ENCODE data around the gene PIH1D1.

Gene PIH1D1

DNA sequence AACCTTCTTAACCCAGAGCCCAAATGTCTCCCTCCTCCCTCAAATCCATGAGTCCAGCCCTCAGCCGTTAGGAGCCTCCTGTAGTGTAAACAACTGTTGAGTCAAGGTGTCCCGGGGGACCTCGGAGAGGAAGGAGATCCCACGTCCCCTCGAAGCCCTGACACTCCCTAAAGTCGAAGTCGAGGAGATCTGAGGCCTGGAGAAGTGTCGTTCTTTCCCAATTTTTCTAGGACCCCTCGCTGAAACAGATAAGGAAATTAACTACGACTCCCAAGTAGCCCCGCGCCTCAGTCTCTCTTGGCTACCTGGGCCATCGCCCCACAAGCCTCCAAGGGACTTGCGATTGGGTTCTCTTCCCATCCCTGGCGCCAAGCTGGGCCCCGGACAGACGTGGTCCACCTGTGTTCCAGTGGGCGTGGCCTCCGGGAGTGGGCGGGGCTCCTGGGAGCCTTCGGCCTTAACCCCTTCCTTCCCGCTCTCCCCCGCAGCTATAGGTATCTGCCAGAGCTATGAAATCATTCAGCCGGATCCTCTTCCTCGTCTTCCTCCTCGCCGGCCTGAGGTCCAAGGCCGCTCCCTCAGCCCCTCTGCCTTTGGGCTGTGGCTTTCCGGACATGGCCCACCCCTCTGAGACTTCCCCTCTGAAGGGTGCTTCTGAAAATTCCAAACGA, 25.6 kb downstream of the PIH1D1 start (continued):
- TF ChIP-seq ZNF146 (tag by site-specific recombination; IDR thresholded peaks at IDR 0.05) (no peak), ZNF660 (tag by site-specific recombination; IDR thresholded peaks at IDR 0.05) (no peak), KLF8 (tag by site-specific recombination; IDR thresholded peaks at IDR 0.05) (peak; percentile 73), ZSCAN23 (tag by site-specific recombination; IDR thresholded peaks at IDR 0.05) (no peak), ZNF10 (tag by site-specific recombination; IDR thresholded peaks at IDR 0.05) (no peak), HOXA7 (CRISPR knock-in tag; IDR thresholded peaks at IDR 0.05; ENCODE audit: borderline replicate concordance) (no peak), KLF17 (tag by site-specific recombination; IDR thresholded peaks at IDR 0.05) (peak; percentile 81), ZNF132 (tag by site-specific recombination; IDR thresholded peaks at IDR 0.05; ENCODE audit: borderline replicate concordance) (no peak), MEIS1 (CRISPR knock-in tag; IDR thresholded peaks at IDR 0.05; ENCODE audit: borderline replicate concordance) (no peak), ZNF324 (tag by site-specific recombination; IDR thresholded peaks at IDR 0.05) (no peak), ZNF521 (tag by site-specific recombination; IDR thresholded peaks at IDR 0.05) (no peak), GLIS1 (tag by site-specific recombination; IDR thresholded peaks at IDR 0.05) (no peak), ZNF362 (tag by site-specific recombination; IDR thresholded peaks at IDR 0.05) (no peak), ZBTB21 (tag by site-specific recombination; IDR thresholded peaks at IDR 0.05) (no peak), ZNF133 (tag by site-specific recombination; IDR thresholded peaks at IDR 0.05) (no peak), ZNF530 (tag by site-specific recombination; IDR thresholded peaks at IDR 0.05; ENCODE audit: low read depth) (no peak), KLF9 (tag by site-specific recombination; IDR thresholded peaks at IDR 0.05; ENCODE audit: low read depth) (peak; percentile 91), ZNF555 (tag by site-specific recombination; conservative IDR thresholded peaks at IDR 0.05) (no peak), ZNF624 (tag by site-specific recombination; IDR thresholded peaks at IDR 0.05) (no peak), ZNF837 (tag by site-specific recombination; IDR thresholded peaks at IDR 0.05) (no peak), MYNN (tag by site-specific recombination; IDR thresholded peaks at IDR 0.05; ENCODE audit: borderline replicate concordance) (peak; percentile 80), ZNF843 (tag by site-specific recombination; IDR thresholded peaks at IDR 0.05) (no peak)
- TF ChIP-seq, protein P1, sequence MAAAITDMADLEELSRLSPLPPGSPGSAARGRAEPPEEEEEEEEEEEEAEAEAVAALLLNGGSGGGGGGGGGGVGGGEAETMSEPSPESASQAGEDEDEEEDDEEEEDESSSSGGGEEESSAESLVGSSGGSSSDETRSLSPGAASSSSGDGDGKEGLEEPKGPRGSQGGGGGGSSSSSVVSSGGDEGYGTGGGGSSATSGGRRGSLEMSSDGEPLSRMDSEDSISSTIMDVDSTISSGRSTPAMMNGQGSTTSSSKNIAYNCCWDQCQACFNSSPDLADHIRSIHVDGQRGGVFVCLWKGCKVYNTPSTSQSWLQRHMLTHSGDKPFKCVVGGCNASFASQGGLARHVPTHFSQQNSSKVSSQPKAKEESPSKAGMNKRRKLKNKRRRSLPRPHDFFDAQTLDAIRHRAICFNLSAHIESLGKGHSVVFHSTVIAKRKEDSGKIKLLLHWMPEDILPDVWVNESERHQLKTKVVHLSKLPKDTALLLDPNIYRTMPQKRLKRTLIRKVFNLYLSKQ (tag by site-specific recombination; IDR thresholded peaks at IDR 0.05; ENCODE audit: borderline replicate concordance) = no peak
- TF ChIP-seq, protein P2, sequence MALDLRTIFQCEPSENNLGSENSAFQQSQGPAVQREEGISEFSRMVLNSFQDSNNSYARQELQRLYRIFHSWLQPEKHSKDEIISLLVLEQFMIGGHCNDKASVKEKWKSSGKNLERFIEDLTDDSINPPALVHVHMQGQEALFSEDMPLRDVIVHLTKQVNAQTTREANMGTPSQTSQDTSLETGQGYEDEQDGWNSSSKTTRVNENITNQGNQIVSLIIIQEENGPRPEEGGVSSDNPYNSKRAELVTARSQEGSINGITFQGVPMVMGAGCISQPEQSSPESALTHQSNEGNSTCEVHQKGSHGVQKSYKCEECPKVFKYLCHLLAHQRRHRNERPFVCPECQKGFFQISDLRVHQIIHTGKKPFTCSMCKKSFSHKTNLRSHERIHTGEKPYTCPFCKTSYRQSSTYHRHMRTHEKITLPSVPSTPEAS (tag by site-specific recombination; IDR thresholded peaks at IDR 0.05) = no peak
- TF ChIP-seq, protein P3, sequence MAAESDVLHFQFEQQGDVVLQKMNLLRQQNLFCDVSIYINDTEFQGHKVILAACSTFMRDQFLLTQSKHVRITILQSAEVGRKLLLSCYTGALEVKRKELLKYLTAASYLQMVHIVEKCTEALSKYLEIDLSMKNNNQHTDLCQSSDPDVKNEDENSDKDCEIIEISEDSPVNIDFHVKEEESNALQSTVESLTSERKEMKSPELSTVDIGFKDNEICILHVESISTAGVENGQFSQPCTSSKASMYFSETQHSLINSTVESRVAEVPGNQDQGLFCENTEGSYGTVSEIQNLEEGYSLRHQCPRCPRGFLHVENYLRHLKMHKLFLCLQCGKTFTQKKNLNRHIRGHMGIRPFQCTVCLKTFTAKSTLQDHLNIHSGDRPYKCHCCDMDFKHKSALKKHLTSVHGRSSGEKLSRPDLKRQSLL (tag by site-specific recombination; IDR thresholded peaks at IDR 0.05) = no peak
- TF ChIP-seq, protein P4, sequence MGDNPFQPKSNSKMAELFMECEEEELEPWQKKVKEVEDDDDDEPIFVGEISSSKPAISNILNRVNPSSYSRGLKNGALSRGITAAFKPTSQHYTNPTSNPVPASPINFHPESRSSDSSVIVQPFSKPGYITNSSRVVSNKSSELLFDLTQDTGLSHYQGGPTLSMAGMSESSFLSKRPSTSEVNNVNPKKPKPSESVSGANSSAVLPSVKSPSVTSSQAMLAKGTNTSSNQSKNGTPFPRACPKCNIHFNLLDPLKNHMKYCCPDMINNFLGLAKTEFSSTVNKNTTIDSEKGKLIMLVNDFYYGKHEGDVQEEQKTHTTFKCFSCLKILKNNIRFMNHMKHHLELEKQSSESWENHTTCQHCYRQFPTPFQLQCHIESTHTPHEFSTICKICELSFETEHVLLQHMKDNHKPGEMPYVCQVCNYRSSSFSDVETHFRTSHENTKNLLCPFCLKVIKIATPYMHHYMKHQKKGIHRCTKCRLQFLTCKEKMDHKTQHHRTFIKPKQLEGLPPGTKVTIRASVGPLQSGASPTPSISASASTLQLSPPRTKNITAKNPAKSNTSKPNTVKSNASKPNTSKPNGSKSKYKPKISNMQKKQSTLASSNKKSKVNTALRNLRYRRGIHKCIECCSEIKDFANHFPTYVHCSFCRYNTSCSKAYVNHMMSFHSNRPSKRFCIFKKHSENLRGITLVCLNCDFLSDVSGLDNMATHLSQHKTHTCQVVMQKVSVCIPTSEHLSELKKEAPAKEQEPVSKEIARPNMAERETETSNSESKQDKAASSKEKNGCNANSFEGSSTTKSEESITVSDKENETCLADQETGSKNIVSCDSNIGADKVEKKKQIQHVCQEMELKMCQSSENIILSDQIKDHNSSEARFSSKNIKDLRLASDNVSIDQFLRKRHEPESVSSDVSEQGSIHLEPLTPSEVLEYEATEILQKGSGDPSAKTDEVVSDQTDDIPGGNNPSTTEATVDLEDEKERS (tag by site-specific recombination; IDR thresholded peaks at IDR 0.05) = no peak
- TF ChIP-seq, protein P5, sequence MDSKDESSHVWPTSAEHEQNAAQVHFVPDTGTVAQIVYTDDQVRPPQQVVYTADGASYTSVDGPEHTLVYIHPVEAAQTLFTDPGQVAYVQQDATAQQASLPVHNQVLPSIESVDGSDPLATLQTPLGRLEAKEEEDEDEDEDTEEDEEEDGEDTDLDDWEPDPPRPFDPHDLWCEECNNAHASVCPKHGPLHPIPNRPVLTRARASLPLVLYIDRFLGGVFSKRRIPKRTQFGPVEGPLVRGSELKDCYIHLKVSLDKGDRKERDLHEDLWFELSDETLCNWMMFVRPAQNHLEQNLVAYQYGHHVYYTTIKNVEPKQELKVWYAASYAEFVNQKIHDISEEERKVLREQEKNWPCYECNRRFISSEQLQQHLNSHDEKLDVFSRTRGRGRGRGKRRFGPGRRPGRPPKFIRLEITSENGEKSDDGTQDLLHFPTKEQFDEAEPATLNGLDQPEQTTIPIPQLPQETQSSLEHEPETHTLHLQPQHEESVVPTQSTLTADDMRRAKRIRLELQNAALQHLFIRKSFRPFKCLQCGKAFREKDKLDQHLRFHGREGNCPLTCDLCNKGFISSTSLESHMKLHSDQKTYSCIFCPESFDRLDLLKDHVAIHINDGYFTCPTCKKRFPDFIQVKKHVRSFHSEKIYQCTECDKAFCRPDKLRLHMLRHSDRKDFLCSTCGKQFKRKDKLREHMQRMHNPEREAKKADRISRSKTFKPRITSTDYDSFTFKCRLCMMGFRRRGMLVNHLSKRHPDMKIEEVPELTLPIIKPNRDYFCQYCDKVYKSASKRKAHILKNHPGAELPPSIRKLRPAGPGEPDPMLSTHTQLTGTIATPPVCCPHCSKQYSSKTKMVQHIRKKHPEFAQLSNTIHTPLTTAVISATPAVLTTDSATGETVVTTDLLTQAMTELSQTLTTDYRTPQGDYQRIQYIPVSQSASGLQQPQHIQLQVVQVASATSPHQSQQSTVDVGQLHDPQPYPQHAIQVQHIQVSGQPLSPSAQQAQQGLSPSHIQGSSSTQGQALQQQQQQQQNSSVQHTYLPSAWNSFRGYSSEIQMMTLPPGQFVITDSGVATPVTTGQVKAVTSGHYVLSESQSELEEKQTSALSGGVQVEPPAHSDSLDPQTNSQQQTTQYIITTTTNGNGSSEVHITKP (tag by site-specific recombination; IDR thresholded peaks at IDR 0.05) = peak; percentile 92
